Measurements from ENCODE around the gene TOMM40L.
A peak's percentile ranks its signal among the peaks of the same experiment; 100 is the strongest.

TOMM40L gene

DNA sequence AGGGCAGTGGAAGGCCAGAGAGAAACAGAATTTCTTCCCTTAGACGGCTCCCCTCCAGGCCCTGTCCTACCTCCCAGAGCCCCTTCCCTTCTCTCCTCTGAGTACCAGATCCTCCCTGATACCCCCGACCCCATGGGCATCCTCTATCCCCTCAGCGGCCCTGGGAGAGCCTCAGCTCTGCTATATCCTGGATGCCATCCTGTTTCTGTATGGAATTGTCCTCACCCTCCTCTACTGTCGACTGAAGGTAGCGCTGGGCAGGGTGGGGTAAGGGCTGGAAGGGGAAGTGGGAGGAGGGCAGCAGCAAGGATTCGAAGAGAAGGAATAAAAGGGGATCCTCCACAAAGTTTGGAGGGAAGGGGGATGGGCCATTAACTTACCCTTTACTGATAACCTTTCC lies 8.0 kb upstream of the TOMM40L start:
- no peak for TF ChIP-seq CTCF (conservative IDR thresholded peaks at IDR 0.05; ENCODE audit: low read depth, low read length)
- no peak overlapping the region for H3K9ac ChIP-seq
- H3K27ac ChIP-seq, result no peak overlapping the region
- no peaks in the 10 kb centered on the region for H3K79me2 ChIP-seq (ENCODE audit: insufficient read depth, low read depth)
- no peak overlapping the region for H2AFZ ChIP-seq (ENCODE audit: low read depth)
- no peak overlapping the region for H3K4me3 ChIP-seq (IDR thresholded peaks at IDR 0.05; ENCODE audit: insufficient read depth, low read depth, low read length)
- no peaks in the 10 kb centered on the region for H4K20me1 ChIP-seq (ENCODE audit: insufficient read depth)
- no peaks in the 10 kb centered on the region for H3K27me3 ChIP-seq (ENCODE audit: insufficient read depth, low read depth)
- peaks cover 12% of the 10 kb centered on the region; the same call in 1 of the 2 replicates for H3K36me3 ChIP-seq (ENCODE audit: insufficient read depth)
- peak overlapping the region; percentile 34; the same call in 1 of the 2 replicates for H3K4me2 ChIP-seq
- H3K4me1 ChIP-seq (ENCODE audit: low read depth, poor library complexity, severe bottlenecking), result peaks cover 21% of the 10 kb centered on the region

DNA sequence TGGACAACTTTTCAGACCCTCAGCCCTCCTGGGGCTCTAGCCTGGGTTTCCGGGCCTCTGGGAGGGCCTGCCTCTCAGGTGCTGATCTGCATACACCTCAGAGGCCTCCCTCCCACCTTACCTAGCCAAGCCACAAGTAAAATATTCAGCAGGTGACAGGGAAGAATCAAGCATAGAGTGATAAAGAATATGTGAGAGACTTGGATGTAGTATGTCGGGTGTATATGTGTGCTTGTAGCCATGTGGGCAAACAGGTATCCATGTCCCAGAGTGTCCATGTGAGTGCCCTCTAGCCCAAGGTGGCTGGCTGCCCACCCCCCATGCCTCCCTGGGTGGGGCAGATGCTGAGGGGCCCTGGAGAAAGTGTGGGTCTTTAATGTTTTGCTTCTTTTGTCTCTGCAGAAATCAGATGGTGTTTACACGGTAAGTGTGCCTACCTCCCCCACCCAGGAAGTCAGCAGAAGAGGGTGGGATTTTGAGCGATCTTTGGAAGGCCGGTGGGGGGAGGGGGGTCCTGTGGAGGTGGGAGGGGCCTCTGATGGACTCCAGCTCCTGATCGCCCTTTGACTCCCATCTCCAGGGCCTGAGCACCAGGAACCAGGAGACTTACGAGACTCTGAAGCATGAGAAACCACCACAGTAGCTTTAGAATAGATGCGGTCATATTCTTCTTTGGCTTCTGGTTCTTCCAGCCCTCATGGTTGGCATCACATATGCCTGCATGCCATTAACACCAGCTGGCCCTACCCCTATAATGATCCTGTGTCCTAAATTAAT lies 7.4 kb upstream of the TOMM40L start:
- no peaks in the 10 kb centered on the region for H4K20me1 ChIP-seq (ENCODE audit: insufficient read depth)
- no peak overlapping the region for H2AFZ ChIP-seq (ENCODE audit: low read depth)
- H3K4me3 ChIP-seq (IDR thresholded peaks at IDR 0.05; ENCODE audit: insufficient read depth, low read depth, low read length), result no peak overlapping the region
- peaks cover 6% of the 10 kb centered on the region; the same call in 1 of the 2 replicates for H3K36me3 ChIP-seq (ENCODE audit: insufficient read depth)
- no peaks in the 10 kb centered on the region for H3K79me2 ChIP-seq (ENCODE audit: insufficient read depth, low read depth)
- H3K27me3 ChIP-seq (ENCODE audit: insufficient read depth, low read depth), result no peaks in the 10 kb centered on the region
- H3K9ac ChIP-seq, result no peak overlapping the region
- peaks cover 21% of the 10 kb centered on the region for H3K4me1 ChIP-seq (ENCODE audit: low read depth, poor library complexity, severe bottlenecking)
- no peak overlapping the region for H3K4me2 ChIP-seq
- no peak overlapping the region for H3K27ac ChIP-seq
- no peak for TF ChIP-seq CTCF (conservative IDR thresholded peaks at IDR 0.05; ENCODE audit: low read depth, low read length)

DNA sequence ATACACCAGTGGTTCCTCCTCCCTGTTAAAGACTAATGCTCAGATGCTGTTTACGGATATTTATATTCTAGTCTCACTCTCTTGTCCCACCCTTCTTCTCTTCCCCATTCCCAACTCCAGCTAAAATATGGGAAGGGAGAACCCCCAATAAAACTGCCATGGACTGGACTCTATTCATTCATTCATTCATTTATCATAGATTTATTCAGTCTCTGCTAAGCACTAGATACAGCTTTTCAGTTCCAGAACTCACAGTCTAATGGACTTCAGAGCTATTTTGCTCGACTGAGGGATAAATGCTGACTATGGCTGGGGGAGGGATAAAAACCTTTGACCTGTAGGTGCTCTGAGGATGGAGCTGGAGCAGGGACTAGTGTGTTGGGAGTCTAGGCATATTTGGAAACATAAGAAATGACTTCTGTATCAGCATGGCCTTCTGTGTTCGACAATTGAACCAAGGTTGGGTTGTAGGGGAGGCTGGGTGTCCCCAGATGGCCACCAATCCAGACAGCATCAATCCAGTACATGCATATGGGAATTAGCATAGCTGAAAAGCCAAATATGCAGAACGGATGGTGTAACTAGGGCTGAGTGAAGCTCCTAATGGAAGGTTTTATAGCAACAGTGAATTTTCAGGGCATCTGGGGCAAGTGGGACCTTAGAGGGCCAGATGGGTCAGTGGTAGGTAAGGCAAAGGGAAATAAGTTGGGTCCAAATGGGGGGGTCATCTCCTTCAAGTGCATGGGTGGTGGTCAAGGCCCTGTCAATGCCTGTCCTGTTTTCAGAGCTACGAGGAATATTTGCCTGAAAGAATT lies 6.6 kb upstream of the TOMM40L start:
- H3K27ac ChIP-seq, result no peak overlapping the region
- H3K79me2 ChIP-seq (ENCODE audit: insufficient read depth, low read depth), result no peaks in the 10 kb centered on the region
- H3K4me3 ChIP-seq (IDR thresholded peaks at IDR 0.05; ENCODE audit: insufficient read depth, low read depth, low read length), result no peak overlapping the region
- no peaks in the 10 kb centered on the region for H4K20me1 ChIP-seq (ENCODE audit: insufficient read depth)
- TF ChIP-seq CTCF (conservative IDR thresholded peaks at IDR 0.05; ENCODE audit: low read depth, low read length), result no peak
- H3K4me2 ChIP-seq, result no peak overlapping the region
- H2AFZ ChIP-seq (ENCODE audit: low read depth), result no peak overlapping the region
- H3K9ac ChIP-seq, result no peak overlapping the region
- no peaks in the 10 kb centered on the region; the same call in 1 of the 2 replicates for H3K36me3 ChIP-seq (ENCODE audit: insufficient read depth)
- H3K4me1 ChIP-seq (ENCODE audit: low read depth, poor library complexity, severe bottlenecking), result peaks cover 21% of the 10 kb centered on the region
- H3K27me3 ChIP-seq (ENCODE audit: insufficient read depth, low read depth), result no peaks in the 10 kb centered on the region

DNA sequence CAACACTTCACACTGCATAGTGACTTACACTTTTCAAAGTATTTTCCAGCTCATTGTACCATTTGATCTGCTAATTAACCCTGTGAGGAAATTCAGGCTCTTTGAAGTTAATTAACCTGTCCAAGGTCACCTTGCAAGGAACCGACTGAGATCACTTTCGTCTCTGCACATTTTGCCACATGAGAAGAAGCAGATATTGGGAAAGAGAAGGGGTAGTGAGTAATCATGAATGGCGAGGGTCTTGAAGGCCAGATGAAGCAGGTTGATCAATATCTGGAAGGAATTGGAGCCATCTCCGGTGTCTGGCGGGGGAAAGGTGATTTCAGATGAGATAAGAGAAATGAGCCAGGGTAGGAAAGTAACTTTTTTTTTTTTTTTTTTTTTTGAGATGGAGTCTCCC lies 5.9 kb upstream of the TOMM40L start:
- no peak overlapping the region for H2AFZ ChIP-seq (ENCODE audit: low read depth)

More for the DNA sequence above, 5.9 kb upstream of the TOMM40L start:
- H3K4me3 ChIP-seq (IDR thresholded peaks at IDR 0.05; ENCODE audit: insufficient read depth, low read depth, low read length), result no peak overlapping the region
- H3K27me3 ChIP-seq (ENCODE audit: insufficient read depth, low read depth), result no peaks in the 10 kb centered on the region
- peaks cover 23% of the 10 kb centered on the region for H3K4me1 ChIP-seq (ENCODE audit: low read depth, poor library complexity, severe bottlenecking)
- no peaks in the 10 kb centered on the region for H3K79me2 ChIP-seq (ENCODE audit: insufficient read depth, low read depth)
- H3K4me2 ChIP-seq, result no peak overlapping the region
- no peak overlapping the region for H3K9ac ChIP-seq
- no peaks in the 10 kb centered on the region for H3K36me3 ChIP-seq (ENCODE audit: insufficient read depth)
- TF ChIP-seq CTCF (conservative IDR thresholded peaks at IDR 0.05; ENCODE audit: low read depth, low read length), result no peak
- no peak overlapping the region for H3K27ac ChIP-seq
- H4K20me1 ChIP-seq (ENCODE audit: insufficient read depth), result no peaks in the 10 kb centered on the region

Measured in KMS-11 (cell line).